GM12875 (cell line): ENCODE measurements around the gene CACNA1C.

ENCODE experiments used
- H3K4me3 ChIP-seq: one replicate; pipeline ENCODE4 v1.5.1; 2011; ENCODE audit warnings: low read depth, low read length, control low read depth
- CTCF ChIP-seq: IDR thresholded peaks from 2 replicates; pipeline ENCODE4 v1.5.1; 2011; ENCODE audit warnings: low read depth, mild to moderate bottlenecking, control low read depth, inconsistent platforms, low read length, moderate library complexity, borderline replicate concordance; ENCODE audit not compliant: insufficient read depth

CACNA1C gene

GRCh38 chr12:2666846-2667245 lies 614.1 kb downstream of the CACNA1C start:
- no peak for TF ChIP-seq CTCF
- H3K4me3 ChIP-seq, result no peak overlapping the region

GRCh38 chr12:2667716-2668440 lies 615.1 kb downstream of the CACNA1C start:
- H3K4me3 ChIP-seq, result no peak overlapping the region
- TF ChIP-seq CTCF, result no peak

- no peak overlapping the region for H3K4me3 ChIP-seq
- no peak for TF ChIP-seq CTCF
Measured at GRCh38 chr12:2668816-2669215, 616.0 kb downstream of the CACNA1C start.

GRCh38 chr12:2669560-2669959 lies 616.8 kb downstream of the CACNA1C start:
- no peak for TF ChIP-seq CTCF
- no peak overlapping the region for H3K4me3 ChIP-seq

- H3K4me3 ChIP-seq, result no peak overlapping the region
- TF ChIP-seq CTCF, result no peak
Measured at GRCh38 chr12:2672863-2673262, 620.1 kb downstream of the CACNA1C start.

- peak; percentile 48; the same call in 1 of the 2 replicates for TF ChIP-seq CTCF
- no peak overlapping the region for H3K4me3 ChIP-seq
Measured at GRCh38 chr12:2673966-2674810, 621.4 kb downstream of the CACNA1C start.
